B cell (primary cell): ENCODE data around the gene TTPAL. TPM values are rescaled to one million over a fixed set of nuclear protein-coding genes. Genes with fewer than 3 reads are reported as not detected.

Experiments
- ATAC-seq: fragments of 200-7000 bp; cut with Tn5 transposase; one replicate; pipeline ENCODE4 v1.10.0; 2021; ENCODE audit warnings: low read depth, mild to moderate bottlenecking, moderate number of reproducible peaks, moderate library complexity
- CTCF ChIA-PET: fragments of 350-600 bp; sonication (Branson Sonifier 250); formaldehyde crosslinking; loops from one replicate; lab custom pipeline; 2021; ENCODE audit warnings: antibody characterized with exemption, inconsistent platforms; lab: Charles Lee
- POLR2A ChIA-PET: fragments of 350-600 bp; sonication (Branson Sonifier 250); formaldehyde crosslinking; loops from one replicate; lab custom pipeline; 2021; ENCODE audit warnings: antibody characterized with exemption; lab: Charles Lee
- DNase-seq: peaks from one replicate; pipeline ENCODE4 v3.0.0; 2013
- H2AFZ ChIP-seq: 2 replicates; pipeline ENCODE4 v1.6.1; 2012; ENCODE audit warnings: mild to moderate bottlenecking, low read depth, low read length; ENCODE audit not compliant: insufficient read depth, poor library complexity, severe bottlenecking
- H3K27ac ChIP-seq, 2 donors: 1 replicate in 1 of 2; 2 replicates in 1 of 2; pipeline ENCODE4 v1.5.1; 2012 to 2013; ENCODE audit warnings: low read length in 2 of 2, mild to moderate bottlenecking in 2 of 2, moderate library complexity in 1 of 2
- H3K27me3 ChIP-seq, 4 experiments: fragments of 200-600 bp in 1 of 4; sonication (generic) in 1 of 4; replicated peaks in 1 of 4; 1 replicate in 2 of 4; 2 replicates in 2 of 4; pipeline versions ENCODE4 v1.6.1 to v1.7.0; 2013 to 2016; ENCODE audit warnings: low read length in 3 of 4, mild to moderate bottlenecking in 2 of 4, mixed read lengths in 1 of 4, moderate library complexity in 1 of 4; ENCODE audit not compliant: insufficient read depth in 4 of 4, control insufficient read depth in 3 of 4; ENCODE audit errors: control extremely low read depth in 1 of 4
- H3K36me3 ChIP-seq, 2 experiments: replicated peaks in 1 of 2; 1 replicate in 1 of 2; 2 replicates in 1 of 2; pipeline versions ENCODE4 v1.6.1 to v1.7.1; 2013; ENCODE audit warnings: low read length in 1 of 2; ENCODE audit not compliant: insufficient read depth in 2 of 2, control insufficient read depth in 1 of 2; ENCODE audit errors: control extremely low read depth in 1 of 2, extremely low read depth in 1 of 2
- H3K4me1 ChIP-seq, 2 donors: fragments of 200-600 bp in 1 of 2; sonication (generic) in 1 of 2; 1 replicate in 1 of 2; 2 replicates in 1 of 2; pipeline versions ENCODE4 v1.5.1 to v1.6.1; 2013 to 2017; ENCODE audit warnings: low read length in 2 of 2; ENCODE audit not compliant: control insufficient read depth in 2 of 2, insufficient read depth in 2 of 2
- H3K4me2 ChIP-seq: replicated peaks from 2 replicates; pipeline ENCODE3; 2012; ENCODE audit warnings: mild to moderate bottlenecking, low read depth, low read length; ENCODE audit not compliant: poor library complexity, severe bottlenecking
- H3K4me3 ChIP-seq, 5 experiments: fragments of 200-600 bp in 1 of 5; sonication (generic) in 1 of 5; 1 replicate in 3 of 5; 2 replicates in 2 of 5; pipeline versions ENCODE4 v1.5.1 to v1.7.0; 2011 to 2016; ENCODE audit warnings: low read length in 4 of 5, mild to moderate bottlenecking in 4 of 5, low read depth in 2 of 5, control low read depth in 1 of 5, moderate library complexity in 1 of 5; ENCODE audit not compliant: insufficient read depth in 1 of 5; ENCODE audit errors: control extremely low read depth in 1 of 5, extremely low read depth in 1 of 5
- H3K79me2 ChIP-seq: fragments of 200-600 bp; sonication (generic); one replicate; pipeline ENCODE4 v1.6.0; 2016; ENCODE audit warnings: low read length; ENCODE audit not compliant: control insufficient read depth, insufficient read depth
- H3K9ac ChIP-seq: fragments of 200-600 bp; sonication (generic); 2 replicates; pipeline ENCODE4 v1.6.1; 2017; ENCODE audit warnings: mild to moderate bottlenecking, low read length, moderate library complexity
- H3K9me3 ChIP-seq, 3 donors: one replicate each; pipeline versions ENCODE4 v1.6.1 to v1.7.1; 2013; ENCODE audit warnings: low read length in 2 of 3; ENCODE audit not compliant: control insufficient read depth in 2 of 3, insufficient read depth in 1 of 3; ENCODE audit errors: control extremely low read depth in 1 of 3
- H4K20me1 ChIP-seq: 2 replicates; pipeline ENCODE4 v1.6.0; 2012; ENCODE audit warnings: mild to moderate bottlenecking, low read length; ENCODE audit not compliant: insufficient read depth, control insufficient read depth, poor library complexity, severe bottlenecking
- H3K27ac Mint-ChIP-seq: one replicate; pipeline ENCODE4 v1.8.0; 2021; ENCODE audit warnings: mixed read lengths
- H3K27me3 Mint-ChIP-seq: one replicate; pipeline ENCODE4 v1.8.0; 2021; ENCODE audit warnings: mixed read lengths
- H3K4me1 Mint-ChIP-seq: one replicate; pipeline ENCODE4 v1.8.0; 2021; ENCODE audit warnings: mixed read lengths
- H3K4me3 Mint-ChIP-seq: one replicate; pipeline ENCODE4 v1.8.0; 2021; ENCODE audit warnings: mixed read lengths
- H3K9me3 Mint-ChIP-seq: one replicate; pipeline ENCODE4 v1.8.0; 2022; ENCODE audit warnings: mixed read lengths; ENCODE audit not compliant: insufficient read depth
- EZH2 ChIP-seq: IDR thresholded peaks from 2 replicates; pipeline ENCODE4 v1.6.1; 2012; ENCODE audit warnings: borderline replicate concordance, low read depth, mild to moderate bottlenecking, moderate library complexity, low read length; ENCODE audit not compliant: insufficient read depth, poor library complexity, severe bottlenecking
- WGBS: methylation state at CpG from one replicate; pipeline ENCODE4 v1.1.5; 2013; ENCODE audit warnings: missing lambda C conversion rate; ENCODE audit not compliant: insufficient coverage; 5-methylcytosine and 5-hydroxymethylcytosine counted together
- intact Hi-C: fragments of 100-400 bp; cut with micrococcal nuclease; formaldehyde crosslinking; loops from one replicate; pipeline ENCODE4 v1.10.0; 2022
- polyA plus RNA-seq: library from polyadenylated mRNA; depleted of rRNA; stranded (reverse); fragments of >200 nt; gene quantifications from 2 replicates; pipeline ENCODE4 v1.2.3, GENCODE V29; 2012
- total RNA-seq, 2 donors: library from RNA; stranded (reverse); fragments of 120-200 nt in 1 of 2; gene quantifications; 1 replicate in 1 of 2; 2 replicates in 1 of 2; pipeline versions ENCODE4 v1.2.3 to v1.2.4, GENCODE V29; 2013 to 2022
- TF ChIP-seq, protein P1 (sequence below): fragments of 200-600 bp; IDR thresholded peaks from one replicate; pipeline ENCODE4 v1.8.0; 2022; ENCODE audit warnings: antibody characterized with exemption, mild to moderate bottlenecking

The TTPAL gene
- total and polyA plus RNA-seq, 2 donors (not counting 1 experiment from before 2014, with no cell fraction given), result 4.0 to 26.8 TPM

- ChIA-PET CTCF (interaction anchor here (0.9 to 1.9 kb wide), 6 partner anchors 9 to 97 kb away, joined by 3 to 6 read pairs (median 4); no protein-coding TSS in a partner anchor), POLR2A (interaction anchor here (0.6 to 1.3 kb wide), 5 partner anchors 55 to 1064 kb away, joined by 3 to 9 read pairs (median 6); no protein-coding TSS in a partner anchor)
- ATAC-seq, result peak; percentile 99
- peak; percentile 98 for DNase-seq
- Histone ChIP-seq H3K4me3 (peak within 1 kb of the TSS; percentile 89 to 98 (median 95)), H3K27me3 (no peaks in the 10 kb centered on the region), H3K4me1 (peaks cover 18 to 25% of the 10 kb centered on the region in 2 donors), H3K9me3 (no peaks in the 10 kb centered on the region), H3K9ac (peak within 1 kb of the TSS; percentile 93), H2AFZ (peak within 1 kb of the TSS; percentile 61), H4K20me1 (peaks cover 13% of the 10 kb centered on the region), H3K79me2 (peaks cover 84% of the 10 kb centered on the region), H3K4me2 (peak within 1 kb of the TSS; percentile 78), H3K27ac (peak within 1 kb of the TSS; percentile 94 to 95), H3K36me3 (peaks cover 0 to 4% of the 10 kb centered on the region in 2 experiments)
- H3K9me3 Mint-ChIP-seq, result no peaks in the 10 kb centered on the region
- H3K27ac Mint-ChIP-seq, result peak within 1 kb of the TSS; percentile 94
- intact Hi-C loops, result loop anchor here (1.0 to 5.0 kb wide), 8 partner anchors 10 to 446 kb away; partner anchors contain the start of genes STK4, TTPAL and YWHAB
- H3K4me3 Mint-ChIP-seq, result peak within 1 kb of the TSS; percentile 97
- WGBS, result under 1% methylated on average over 48 of the region's 49 CpGs
- peaks cover 51% of the 10 kb centered on the region for H3K4me1 Mint-ChIP-seq
- H3K27me3 Mint-ChIP-seq, result peaks cover 1% of the 10 kb centered on the region
- TF ChIP-seq, protein P1, sequence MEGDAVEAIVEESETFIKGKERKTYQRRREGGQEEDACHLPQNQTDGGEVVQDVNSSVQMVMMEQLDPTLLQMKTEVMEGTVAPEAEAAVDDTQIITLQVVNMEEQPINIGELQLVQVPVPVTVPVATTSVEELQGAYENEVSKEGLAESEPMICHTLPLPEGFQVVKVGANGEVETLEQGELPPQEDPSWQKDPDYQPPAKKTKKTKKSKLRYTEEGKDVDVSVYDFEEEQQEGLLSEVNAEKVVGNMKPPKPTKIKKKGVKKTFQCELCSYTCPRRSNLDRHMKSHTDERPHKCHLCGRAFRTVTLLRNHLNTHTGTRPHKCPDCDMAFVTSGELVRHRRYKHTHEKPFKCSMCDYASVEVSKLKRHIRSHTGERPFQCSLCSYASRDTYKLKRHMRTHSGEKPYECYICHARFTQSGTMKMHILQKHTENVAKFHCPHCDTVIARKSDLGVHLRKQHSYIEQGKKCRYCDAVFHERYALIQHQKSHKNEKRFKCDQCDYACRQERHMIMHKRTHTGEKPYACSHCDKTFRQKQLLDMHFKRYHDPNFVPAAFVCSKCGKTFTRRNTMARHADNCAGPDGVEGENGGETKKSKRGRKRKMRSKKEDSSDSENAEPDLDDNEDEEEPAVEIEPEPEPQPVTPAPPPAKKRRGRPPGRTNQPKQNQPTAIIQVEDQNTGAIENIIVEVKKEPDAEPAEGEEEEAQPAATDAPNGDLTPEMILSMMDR, result no peak
- no peak for TF ChIP-seq EZH2
Measured at GRCh38 chr20:44521484-44522481, 46.1 kb downstream of the TTPAL start, which contains the start of gene SERINC3. Gene SERINC3, minus strand, starts transcription at chr20:44522070. Its CDS starts 119 bp downstream, at chr20:44521951.
